Measurements from ENCODE around the gene FAM228A.

Gene FAM228A

GRCh38 chr2:24228470-24228869 lies 53.6 kb downstream of the FAM228A start:
- no peak for DNase-seq

DNA sequence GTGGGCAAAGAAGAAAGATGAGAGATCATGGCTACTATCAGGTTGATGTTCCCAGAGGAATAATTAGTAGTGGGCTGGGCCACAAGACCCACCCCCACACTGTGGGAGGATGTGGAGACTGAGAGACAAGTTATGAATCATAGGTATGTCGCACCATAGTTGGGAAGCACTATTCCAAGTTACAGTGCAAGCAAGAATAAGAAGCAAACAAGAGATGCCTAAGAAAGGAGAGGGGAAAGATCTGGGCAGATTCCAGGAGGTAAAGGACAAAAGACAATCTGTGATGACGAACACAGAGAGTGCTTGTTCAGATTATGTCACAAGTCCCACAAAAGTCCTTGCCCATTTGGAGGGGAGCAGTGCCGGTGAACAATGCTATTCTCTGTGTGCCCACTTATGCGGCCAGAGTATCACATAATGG lies 56.6 kb downstream of the FAM228A start:
- peak in 10 of 14 donors; percentile 27 to 61 (median 41) for DNase-seq

GRCh38 chr2:24233321-24233720 lies 58.5 kb downstream of the FAM228A start:
- DNase-seq, result no peak

GRCh38 chr2:24237313-24237712 lies 62.5 kb downstream of the FAM228A start:
- DNase-seq, result no peak

DNA sequence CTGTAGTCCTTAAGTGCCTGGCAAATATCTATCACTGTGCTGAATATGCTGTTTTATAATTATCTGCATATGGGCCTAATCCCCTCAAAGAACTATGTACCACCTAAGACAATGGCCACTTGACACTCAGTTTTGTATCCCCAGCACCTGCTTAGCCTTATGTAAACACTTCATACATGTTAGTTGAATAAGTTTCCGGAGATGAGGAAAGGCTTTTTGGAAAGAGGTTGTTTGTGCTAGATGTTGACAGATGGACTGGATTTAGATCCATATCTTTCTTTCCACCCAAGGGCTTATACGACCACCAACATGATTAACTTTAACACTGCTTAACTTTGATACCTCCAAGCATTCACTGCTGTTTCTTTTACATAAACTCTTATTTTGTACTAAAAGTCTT lies 63.3 kb downstream of the FAM228A start:
- no peak for DNase-seq

DNA sequence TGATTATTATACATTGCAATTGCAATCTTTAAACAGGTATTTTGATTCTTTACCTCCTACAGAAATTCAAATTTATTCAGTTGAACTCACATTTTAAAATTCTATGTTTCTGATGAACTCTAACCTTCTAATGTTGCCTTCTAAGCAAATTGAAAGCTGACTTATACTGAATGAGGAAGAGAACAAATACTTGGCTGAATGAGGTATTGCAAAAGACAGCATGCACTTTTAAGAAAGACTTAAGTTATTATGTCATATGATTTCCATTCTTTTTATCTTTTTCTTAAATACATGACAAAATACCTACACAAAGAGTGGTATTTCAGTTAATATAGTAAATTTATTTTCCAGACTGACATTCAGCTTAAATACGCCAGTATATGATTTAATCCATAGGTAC lies 64.7 kb downstream of the FAM228A start:
- no peak for DNase-seq
